HEK293T (cell line): ENCODE data around the gene BHLHE40.

Experiments
- BHLHE40 ChIP-seq: fragments of 450-650 bp; IDR thresholded peaks from 2 replicates; pipeline ENCODE4 v1.6.1; 2016; ENCODE audit warnings: mild to moderate bottlenecking, moderate library complexity, borderline replicate concordance
- ELF4 ChIP-seq: fragments of 450-650 bp; IDR thresholded peaks from 2 replicates; pipeline ENCODE4 v1.6.1; 2017; ENCODE audit warnings: antibody characterized with exemption
- FOXA1 ChIP-seq: fragments of 450-650 bp; IDR thresholded peaks from 2 replicates; pipeline ENCODE4 v1.6.1; 2016; ENCODE audit warnings: mild to moderate bottlenecking
- FOXK2 ChIP-seq: fragments of 450-650 bp; IDR thresholded peaks from 2 replicates; pipeline ENCODE4 v1.6.1; 2016; ENCODE audit warnings: mild to moderate bottlenecking
- L3MBTL2 ChIP-seq: fragments of 450-650 bp; conservative IDR thresholded peaks from 2 replicates; pipeline ENCODE4 v1.6.1; 2016; ENCODE audit warnings: mild to moderate bottlenecking
- NFRKB ChIP-seq: fragments of 450-650 bp; IDR thresholded peaks from 2 replicates; pipeline ENCODE4 v1.6.1; 2016; ENCODE audit warnings: mild to moderate bottlenecking, moderate library complexity
- SP1 ChIP-seq: fragments of 450-650 bp; IDR thresholded peaks from 2 replicates; pipeline ENCODE4 v1.6.1; 2017

DNA sequence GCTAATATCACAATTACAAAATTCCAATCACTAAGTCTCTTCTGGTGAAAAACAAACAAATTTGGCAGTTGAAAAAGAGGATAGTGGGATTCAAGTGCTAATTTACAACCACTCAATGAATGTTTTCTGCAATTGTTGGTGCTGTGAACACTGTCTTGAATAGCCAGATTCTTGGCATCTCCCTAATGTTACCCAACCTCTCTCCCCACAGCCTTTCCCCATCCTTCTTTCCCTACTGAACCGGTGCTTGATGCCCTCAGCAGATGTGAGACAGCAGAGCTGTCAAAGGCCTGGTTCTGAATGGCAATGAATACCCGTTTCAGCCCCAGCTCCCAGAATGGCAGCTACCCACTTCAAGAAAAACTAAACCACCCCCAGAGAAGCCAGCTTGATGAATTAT, 22.5 kb upstream of the BHLHE40 start:
- TF ChIP-seq SP1 (no peak), FOXA1 (no peak), L3MBTL2 (no peak), ELF4 (no peak), BHLHE40 (no peak), NFRKB (no peak), FOXK2 (no peak)
